MCF 10A (cell line): ENCODE measurements around the gene HMBS. TPM values are rescaled to one million over a fixed set of nuclear protein-coding genes. Genes with fewer than 3 reads are reported as not detected.

Experiments used
- BruUV-seq: library from RNA; stranded (reverse); fragments of 400-500 nt; replicated peaks from 2 replicates; lab custom pipeline; 2021; lab: Mats Ljungman, UMichigan
- CTCF ChIA-PET: fragments of 300-600 bp; sonication (Branson Sonifier 250); formaldehyde crosslinking; extraction: SDS; loops from one replicate; lab custom pipeline; 2021; ENCODE audit warnings: antibody characterized with exemption, inconsistent platforms; lab: Yijun Ruan, JAX
- POLR2A ChIA-PET: fragments of 300-600, 350-650 bp; sonication (Branson Sonifier 250); formaldehyde crosslinking; extraction: SDS; loops from one replicate; lab custom pipeline; 2020; ENCODE audit warnings: antibody characterized with exemption, inconsistent platforms; lab: Yijun Ruan, JAX
- DNase-seq: peaks from one replicate; pipeline ENCODE4 v3.0.0-alpha.2; 2018; ENCODE audit not compliant: unreplicated experiment
- H3K27ac Mint-ChIP-seq: one replicate; pipeline ENCODE4 v1.8.0; 2022; ENCODE audit warnings: mild to moderate bottlenecking, low read depth, mixed read lengths; ENCODE audit not compliant: unreplicated experiment
- H3K27me3 Mint-ChIP-seq: one replicate; pipeline ENCODE4 v1.8.0; 2022; ENCODE audit warnings: mixed read lengths; ENCODE audit not compliant: insufficient read depth, unreplicated experiment
- H3K36me3 Mint-ChIP-seq: one replicate; pipeline ENCODE4 v1.8.0; 2022; ENCODE audit warnings: mild to moderate bottlenecking, moderate library complexity, mixed read lengths; ENCODE audit not compliant: insufficient read depth, unreplicated experiment
- H3K4me1 Mint-ChIP-seq: one replicate; pipeline ENCODE4 v1.8.0; 2022; ENCODE audit warnings: mixed read lengths; ENCODE audit not compliant: insufficient read depth, unreplicated experiment
- H3K4me3 Mint-ChIP-seq: one replicate; pipeline ENCODE4 v1.8.0; 2022; ENCODE audit warnings: mild to moderate bottlenecking, moderate library complexity, mixed read lengths; ENCODE audit not compliant: unreplicated experiment
- H3K9me3 Mint-ChIP-seq: one replicate; pipeline ENCODE4 v1.8.0; 2022; ENCODE audit warnings: mixed read lengths; ENCODE audit not compliant: unreplicated experiment
- intact Hi-C: fragments of 100-400 bp; cut with micrococcal nuclease; formaldehyde crosslinking; loops from 2 replicates; pipeline ENCODE4 v1.14.1; 2022
- total RNA-seq: library from RNA; stranded (reverse); gene quantifications from 2 replicates; pipeline ENCODE4 v1.2.3, GENCODE V29; 2022
- TF ChIP-seq, protein P1 (sequence below): fragments of 200-600 bp; IDR thresholded peaks from one replicate; pipeline ENCODE4 v1.8.0; 2022; ENCODE audit warnings: antibody characterized with exemption, mild to moderate bottlenecking; ENCODE audit not compliant: unreplicated experiment

Gene HMBS
- total RNA-seq, 1 experiment from 2014 or later = 51.3 TPM

DNA sequence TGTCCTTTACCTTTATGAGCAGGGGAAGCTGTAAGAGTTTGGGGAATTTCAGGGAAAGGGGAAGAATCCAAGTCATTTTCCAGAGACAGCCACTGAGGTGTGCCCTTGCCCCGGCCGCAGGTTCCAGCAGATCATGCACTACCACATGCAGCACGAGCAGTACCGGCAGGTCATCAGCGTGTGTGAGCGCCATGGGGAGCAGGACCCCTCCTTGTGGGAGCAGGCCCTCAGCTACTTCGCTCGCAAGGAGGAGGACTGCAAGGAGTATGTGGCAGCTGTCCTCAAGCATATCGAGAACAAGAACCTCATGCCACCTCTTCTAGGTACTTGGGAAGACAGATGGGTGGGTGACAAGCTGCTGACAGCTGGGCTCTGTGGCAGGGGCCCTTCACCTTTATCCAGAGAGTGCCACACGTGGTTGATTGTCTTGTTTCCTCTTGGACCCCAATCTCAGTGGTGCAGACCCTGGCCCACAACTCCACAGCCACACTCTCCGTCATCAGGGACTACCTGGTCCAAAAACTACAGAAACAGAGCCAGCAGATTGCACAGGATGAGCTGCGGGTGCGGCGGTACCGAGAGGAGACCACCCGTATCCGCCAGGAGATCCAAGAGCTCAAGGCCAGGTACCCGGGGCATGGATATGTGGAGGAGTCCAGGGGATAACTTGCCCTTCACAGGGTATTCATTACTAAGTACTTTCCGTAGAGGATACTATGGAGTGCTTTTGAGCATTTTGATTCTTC lies 5.8 kb upstream of the HMBS start:
- no peak overlapping the region for H3K4me3 Mint-ChIP-seq
- intact Hi-C loops = no loop called here
- no peak overlapping the region for H3K27ac Mint-ChIP-seq
- no TSS peak for BruUV-seq
- CTCF ChIA-PET = interaction anchor here (0.6 to 0.7 kb wide), 2 partner anchors 9 to 15 kb away, joined by 3 read pairs; no protein-coding TSS in a partner anchor
- TF ChIP-seq, protein P1, sequence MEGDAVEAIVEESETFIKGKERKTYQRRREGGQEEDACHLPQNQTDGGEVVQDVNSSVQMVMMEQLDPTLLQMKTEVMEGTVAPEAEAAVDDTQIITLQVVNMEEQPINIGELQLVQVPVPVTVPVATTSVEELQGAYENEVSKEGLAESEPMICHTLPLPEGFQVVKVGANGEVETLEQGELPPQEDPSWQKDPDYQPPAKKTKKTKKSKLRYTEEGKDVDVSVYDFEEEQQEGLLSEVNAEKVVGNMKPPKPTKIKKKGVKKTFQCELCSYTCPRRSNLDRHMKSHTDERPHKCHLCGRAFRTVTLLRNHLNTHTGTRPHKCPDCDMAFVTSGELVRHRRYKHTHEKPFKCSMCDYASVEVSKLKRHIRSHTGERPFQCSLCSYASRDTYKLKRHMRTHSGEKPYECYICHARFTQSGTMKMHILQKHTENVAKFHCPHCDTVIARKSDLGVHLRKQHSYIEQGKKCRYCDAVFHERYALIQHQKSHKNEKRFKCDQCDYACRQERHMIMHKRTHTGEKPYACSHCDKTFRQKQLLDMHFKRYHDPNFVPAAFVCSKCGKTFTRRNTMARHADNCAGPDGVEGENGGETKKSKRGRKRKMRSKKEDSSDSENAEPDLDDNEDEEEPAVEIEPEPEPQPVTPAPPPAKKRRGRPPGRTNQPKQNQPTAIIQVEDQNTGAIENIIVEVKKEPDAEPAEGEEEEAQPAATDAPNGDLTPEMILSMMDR = no peak
- H3K36me3 Mint-ChIP-seq = peaks cover 82% of the 10 kb centered on the region
- no peaks in the 10 kb centered on the region for H3K27me3 Mint-ChIP-seq
- no peak for DNase-seq
- POLR2A ChIA-PET = interaction anchor here (1.6 kb wide), 1 partner anchor 12 kb away, joined by 7 read pairs; the partner anchor contains the start of gene VPS11
- no peaks in the 10 kb centered on the region for H3K9me3 Mint-ChIP-seq
- H3K4me1 Mint-ChIP-seq = no peaks in the 10 kb centered on the region

DNA sequence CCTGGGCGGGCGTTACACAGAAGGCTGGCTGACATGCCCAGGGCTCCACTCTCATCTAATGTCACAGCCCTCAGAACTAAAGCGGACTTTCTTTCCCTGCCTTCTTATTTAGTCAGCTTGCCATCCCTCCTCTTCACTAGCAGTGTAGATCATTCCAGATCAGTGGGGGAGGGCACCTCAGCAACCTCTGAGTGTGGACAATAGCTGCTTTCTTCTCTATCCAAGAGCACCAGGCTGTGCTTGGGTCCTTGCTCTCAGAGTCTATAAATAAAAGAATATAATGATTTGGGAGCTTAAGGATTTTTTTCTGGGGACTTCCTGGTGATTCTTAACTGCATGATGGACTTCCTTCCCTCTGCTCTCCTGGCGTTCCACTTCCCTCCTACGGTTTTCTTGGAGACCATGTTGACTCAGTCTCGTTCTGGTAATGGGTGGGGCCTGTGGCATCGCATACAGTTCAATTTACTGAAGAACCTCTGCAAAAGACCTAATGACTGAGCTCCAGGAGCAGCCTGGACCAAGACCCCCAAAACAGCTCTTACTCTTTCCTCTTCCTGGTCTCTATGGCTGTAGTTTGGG lies 2.9 kb upstream of the HMBS start:
- Mint-ChIP-seq H3K4me1 (peaks cover 4% of the 10 kb centered on the region), H3K4me3 (no peak overlapping the region), H3K9me3 (no peaks in the 10 kb centered on the region), H3K36me3 (peaks cover 54% of the 10 kb centered on the region), H3K27me3 (no peaks in the 10 kb centered on the region), H3K27ac (no peak overlapping the region)
- TF ChIP-seq, protein P1 = no peak
- BruUV-seq = no TSS peak
- no peak for DNase-seq
- intact Hi-C loops = no loop called here
- ChIA-PET CTCF (interaction anchor here (1.2 kb wide), 1 partner anchor 201 kb away, joined by 3 read pairs; no protein-coding TSS in a partner anchor), POLR2A (interaction anchor here (1.0 to 1.4 kb wide), 4 partner anchors 9 to 84 kb away, joined by 4 to 5 read pairs (median 4); partner anchors contain the start of gene C2CD2L)

DNA sequence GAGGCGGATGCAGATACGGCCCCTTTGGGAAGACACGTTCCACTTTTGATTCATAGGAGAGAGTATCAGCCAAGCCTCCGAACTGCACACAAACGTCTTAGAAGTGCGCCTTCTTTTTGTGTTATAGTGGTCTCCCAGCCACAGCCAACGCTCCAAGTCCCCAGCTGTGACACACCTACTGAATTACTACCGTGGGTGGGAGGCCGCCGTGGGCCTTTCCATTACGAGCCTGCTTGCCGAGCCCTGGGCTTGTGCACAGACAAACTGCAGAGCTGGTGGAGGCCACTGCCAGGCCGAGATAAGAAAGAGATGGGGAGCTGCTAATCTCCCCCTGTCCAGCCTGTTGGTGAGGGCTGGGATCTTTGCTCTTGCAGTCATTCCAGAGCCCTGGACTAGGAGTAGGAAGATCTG lies 761 bp downstream of the HMBS start:
- TSS peak; percentile 76 for BruUV-seq
- no peak for DNase-seq
- CTCF ChIA-PET = interaction anchor here (0.8 to 2.9 kb wide), 3 partner anchors 9 to 57 kb away, joined by 5 to 19 read pairs (median 5); a partner anchor contains a TSS
- POLR2A ChIA-PET = interaction anchor here (0.6 to 4.2 kb wide), 18 partner anchors 10 to 271 kb away, joined by 3 to 59 read pairs (median 5); partner anchors contain the start of genes C2CD2L, CBL, DPAGT1 and HINFP
- no peaks in the 10 kb centered on the region for H3K9me3 Mint-ChIP-seq
- peak overlapping the region; percentile 81 for H3K27ac Mint-ChIP-seq
- H3K4me1 Mint-ChIP-seq = peaks cover 10% of the 10 kb centered on the region
- TF ChIP-seq, protein P1 = no peak
- intact Hi-C loops = no loop called here
- peaks cover 29% of the 10 kb centered on the region for H3K36me3 Mint-ChIP-seq
- peak overlapping the region; percentile 94 for H3K4me3 Mint-ChIP-seq
- H3K27me3 Mint-ChIP-seq = no peaks in the 10 kb centered on the region

DNA sequence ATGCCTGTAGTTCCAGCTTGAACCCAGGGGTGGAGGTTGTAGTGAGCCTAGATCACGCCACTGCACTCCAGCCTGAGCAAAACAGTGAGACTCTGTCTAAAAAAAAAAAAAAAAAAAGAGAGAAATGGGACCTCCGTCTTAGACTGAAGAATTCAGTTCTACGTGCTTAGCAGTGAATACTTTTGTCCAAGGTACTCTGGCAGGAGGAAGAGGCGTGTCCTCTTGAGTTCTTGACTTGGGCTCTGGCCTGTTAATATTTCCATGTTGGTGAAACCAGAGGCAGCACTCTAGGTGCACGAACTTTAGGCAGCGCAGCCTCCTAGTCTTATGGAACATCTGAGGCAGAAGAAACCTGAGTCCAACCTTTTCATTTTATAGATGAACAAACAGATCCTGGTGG lies 2.4 kb downstream of the HMBS start:
- Mint-ChIP-seq H3K9me3 (no peaks in the 10 kb centered on the region), H3K36me3 (peaks cover 12% of the 10 kb centered on the region), H3K4me3 (no peak overlapping the region), H3K4me1 (peaks cover 12% of the 10 kb centered on the region), H3K27me3 (no peaks in the 10 kb centered on the region), H3K27ac (no peak overlapping the region)
- no peak for DNase-seq
- BruUV-seq = no TSS peak
- TF ChIP-seq, protein P1 = no peak
- intact Hi-C loops = no loop called here
- ChIA-PET POLR2A (interaction anchor here (0.6 to 4.2 kb wide), 3 partner anchors 8 to 72 kb away, joined by 3 to 59 read pairs (median 3); partner anchors contain the start of gene C2CD2L), CTCF (interaction anchor here (0.5 to 1.0 kb wide), 2 partner anchors 288 to 299 kb away, joined by 4 to 6 read pairs; no protein-coding TSS in a partner anchor)
